Measurements from ENCODE around the gene ZNF524. TPM values are rescaled to one million over a fixed set of nuclear protein-coding genes. Genes with fewer than 3 reads are reported as not detected.

Gene ZNF524
- polyA plus RNA-seq, 1 of the 3 experiments (the other 2 are of a cell fraction) = 7.3 TPM

- H3K9me2 ChIP-seq = no peaks in the 10 kb centered on the region
- H3K9me3 ChIP-seq = no peaks in the 10 kb centered on the region
- H3K36me3 ChIP-seq (replicated peaks in 1 of 2; ENCODE audit: control insufficient read depth in 1 of 2, insufficient read depth in 2 of 2, low read length in 1 of 2) = peaks cover 10 to 12% of the 10 kb centered on the region in 2 experiments
- H3K79me2 ChIP-seq (ENCODE audit: insufficient read depth) = peaks cover 24% of the 10 kb centered on the region
- ChIA-PET CTCF (interaction anchor here (1.2 to 1.8 kb wide), 3 partner anchors 31 to 460 kb away, joined by 3 to 5 read pairs (median 4); no protein-coding TSS in a partner anchor), POLR2A (interaction anchor here (0.8 to 2.1 kb wide), 3 partner anchors 20 to 124 kb away, joined by 3 to 7 read pairs (median 4); partner anchors contain the start of genes NAT14, ZNF579 and ZNF628)
- H3K27ac ChIP-seq (ENCODE audit: low read depth in 2 of 2, low read length in 1 of 2) = peak overlapping the region; percentile 98 to 99; a peak in 3 of 4 replicates
- no peak for DNase-seq
- H4K20me1 ChIP-seq (ENCODE audit: insufficient read depth) = no peaks in the 10 kb centered on the region
- H3K27me3 ChIP-seq (ENCODE audit: insufficient read depth) = no peaks in the 10 kb centered on the region
- H3K9ac ChIP-seq = peak overlapping the region; percentile 99; the same call in 1 of the 2 replicates
- TF ChIP-seq EZH2phosphoT487 (IDR thresholded peaks at IDR 0.05; ENCODE audit: borderline replicate concordance, low read depth) = no peak
- no peak for TF ChIP-seq YY1 (IDR thresholded peaks at IDR 0.05; ENCODE audit: low read depth)
- no peak for TF ChIP-seq USF2 (IDR thresholded peaks at IDR 0.05; ENCODE audit: borderline replicate concordance, low read depth, low read length)
- no peak for TF ChIP-seq RAD21 (IDR thresholded peaks at IDR 0.05; ENCODE audit: low read length)
- no peak for TF ChIP-seq SIN3A (IDR thresholded peaks at IDR 0.05; ENCODE audit: borderline replicate concordance, low read depth, low read length)
- no peak for TF ChIP-seq GATA2 (CRISPR knock-in tag; IDR thresholded peaks at IDR 0.05)
- TF ChIP-seq MEF2A (IDR thresholded peaks at IDR 0.05; ENCODE audit: borderline replicate concordance, low read depth) = no peak
- no peak for TF ChIP-seq NFIC (IDR thresholded peaks at IDR 0.05; ENCODE audit: borderline replicate concordance)
- TF ChIP-seq IRF3 (IDR thresholded peaks at IDR 0.05; ENCODE audit: low read depth, low read length) = no peak
- no peak for TF ChIP-seq RCOR1 (IDR thresholded peaks at IDR 0.05; ENCODE audit: low read length)
- H3F3A ChIP-seq (replicated peaks; ENCODE audit: insufficient read depth) = peaks cover 30% of the 10 kb centered on the region
- H2AFZ ChIP-seq (ENCODE audit: low read depth) = no peak overlapping the region
- peaks cover 9 to 17% of the 10 kb centered on the region in 2 experiments; a peak in 3 of 4 replicates for H3K4me1 ChIP-seq (ENCODE audit: control insufficient read depth in 1 of 2, insufficient read depth in 2 of 2, low read depth in 1 of 2, low read length in 1 of 2)
- H3K4me2 ChIP-seq = peak overlapping the region; percentile 94
- H3K4me3 ChIP-seq (ENCODE audit: low read depth in 2 of 2, low read length in 1 of 2) = peak overlapping the region; percentile 67 to 91
- WGBS (ENCODE audit: low lambda C conversion rate) = 86% methylated on average over 4 of the region's 4 CpGs
Observed at GRCh38 chr19:55601084-55601483, 996 bp downstream of the ZNF524 start.

GRCh38 chr19:55602104-55603001 is 2.3 kb downstream of the ZNF524 start:
- no peak for DNase-seq
- Histone ChIP-seq H3K27ac (ENCODE audit: low read depth in 2 of 2, low read length in 1 of 2) (peak overlapping the region in 1 of 2 experiments; percentile 98; a peak in 1 of 4 replicates), H3K36me3 (replicated peaks in 1 of 2; ENCODE audit: control insufficient read depth in 1 of 2, insufficient read depth in 2 of 2, low read length in 1 of 2) (peaks cover 0 to 2% of the 10 kb centered on the region in 2 experiments), H3F3A (replicated peaks; ENCODE audit: insufficient read depth) (peaks cover 30% of the 10 kb centered on the region), H2AFZ (ENCODE audit: low read depth) (no peak overlapping the region), H3K4me1 (ENCODE audit: control insufficient read depth in 1 of 2, insufficient read depth in 2 of 2, low read depth in 1 of 2, low read length in 1 of 2) (peaks cover 9 to 24% of the 10 kb centered on the region in 2 experiments; a peak in 3 of 4 replicates), H3K4me3 (ENCODE audit: low read depth in 2 of 2, low read length in 1 of 2) (no peak overlapping the region), H3K9ac (no peak overlapping the region), H3K79me2 (ENCODE audit: insufficient read depth) (peaks cover 36% of the 10 kb centered on the region), H3K9me2 (no peaks in the 10 kb centered on the region), H3K9me3 (no peaks in the 10 kb centered on the region), H3K4me2 (no peak overlapping the region), H4K20me1 (ENCODE audit: insufficient read depth) (peaks cover 8% of the 10 kb centered on the region; the same call in 1 of the 2 replicates), H3K27me3 (ENCODE audit: insufficient read depth) (no peaks in the 10 kb centered on the region)
- TF ChIP-seq IRF3 (IDR thresholded peaks at IDR 0.05; ENCODE audit: low read depth, low read length) (no peak), MXI1 (IDR thresholded peaks at IDR 0.05; ENCODE audit: low read depth, low read length) (no peak), SIN3A (IDR thresholded peaks at IDR 0.05; ENCODE audit: borderline replicate concordance, low read depth, low read length) (no peak), RFX5 (IDR thresholded peaks at IDR 0.05; ENCODE audit: low read length) (no peak), NRF1 (IDR thresholded peaks at IDR 0.05; ENCODE audit: low read depth, low read length) (no peak), GATA2 (CRISPR knock-in tag; IDR thresholded peaks at IDR 0.05) (no peak), EP300 (IDR thresholded peaks at IDR 0.05; ENCODE audit: borderline replicate concordance in 1 of 2, low read depth in 1 of 2, low read length in 1 of 2) (no peak), GABPA (IDR thresholded peaks at IDR 0.05; ENCODE audit: low read depth) (no peak), MEF2A (IDR thresholded peaks at IDR 0.05; ENCODE audit: borderline replicate concordance, low read depth) (no peak)
- CTCF ChIA-PET = interaction anchor here (1.8 kb wide), 1 partner anchor 461 kb away, joined by 5 read pairs; no protein-coding TSS in a partner anchor
- 98% methylated on average over 44 of the region's 60 CpGs for WGBS (ENCODE audit: low lambda C conversion rate)
- POLR2A ChIA-PET = no interaction called here
